Measurements from ENCODE around the gene CC2D1A. TPM values are rescaled to one million over a fixed set of nuclear protein-coding genes. Genes with fewer than 3 reads are reported as not detected.

CC2D1A gene
- total RNA-seq, 2 donors from 2014 or later, result 29.5 to 38.7 TPM

- Histone ChIP-seq H3K27ac (no peak overlapping the region), H3K4me1 (ENCODE audit: control insufficient read depth in 1 of 2, low read depth in 2 of 2) (no peaks in the 10 kb centered on the region), H3K27me3 (replicated peaks; ENCODE audit: insufficient read depth) (no peaks in the 10 kb centered on the region), H3K4me3 (peak overlapping the region; percentile 67), H3K36me3 (no peaks in the 10 kb centered on the region), H3K9me3 (no peaks in the 10 kb centered on the region)
- TF ChIP-seq CTCF (IDR thresholded peaks at IDR 0.05), result no peak
- DNase-seq (ENCODE audit: low spot score) (no peak), ATAC-seq (ENCODE audit: insufficient number of reproducible peaks, low FRiP score, low read depth) (no peak)
Observed at GRCh38 chr19:13872339-13872694, 33.7 kb upstream of the CC2D1A start.

- Histone ChIP-seq H3K4me1 (ENCODE audit: control insufficient read depth in 1 of 2, low read depth in 2 of 2) (no peaks in the 10 kb centered on the region), H3K27me3 (replicated peaks; ENCODE audit: insufficient read depth) (no peaks in the 10 kb centered on the region), H3K9me3 (no peaks in the 10 kb centered on the region), H3K27ac (no peak overlapping the region), H3K4me3 (peak overlapping the region; percentile 67), H3K36me3 (no peaks in the 10 kb centered on the region)
- ATAC-seq (ENCODE audit: insufficient number of reproducible peaks, low FRiP score, low read depth) (no peak), DNase-seq (ENCODE audit: low spot score) (no peak)
- no peak for TF ChIP-seq CTCF (IDR thresholded peaks at IDR 0.05)
Observed at GRCh38 chr19:13872695-13873389, 33.2 kb upstream of the CC2D1A start.

GRCh38 chr19:13873834-13874515, 32.0 kb upstream of the CC2D1A start:
- Histone ChIP-seq H3K36me3 (no peaks in the 10 kb centered on the region), H3K4me3 (no peak overlapping the region), H3K4me1 (ENCODE audit: control insufficient read depth in 1 of 2, low read depth in 2 of 2) (no peaks in the 10 kb centered on the region), H3K27ac (no peak overlapping the region), H3K27me3 (replicated peaks; ENCODE audit: insufficient read depth) (no peaks in the 10 kb centered on the region), H3K9me3 (no peaks in the 10 kb centered on the region)
- no peak for ATAC-seq (ENCODE audit: insufficient number of reproducible peaks, low FRiP score, low read depth)
- no peak for TF ChIP-seq CTCF (IDR thresholded peaks at IDR 0.05)
- DNase-seq (ENCODE audit: low spot score), result no peak

- no peak overlapping the region for H3K27ac ChIP-seq
- peaks cover 8 to 15% of the 10 kb centered on the region in 2 donors for H3K4me1 ChIP-seq (ENCODE audit: control insufficient read depth in 1 of 2, low read depth in 2 of 2)
- TF ChIP-seq CTCF (IDR thresholded peaks at IDR 0.05), result no peak
- DNase-seq (ENCODE audit: low spot score) (no peak), ATAC-seq (ENCODE audit: insufficient number of reproducible peaks, low FRiP score, low read depth) (no peak)
- H3K27me3 ChIP-seq (replicated peaks; ENCODE audit: insufficient read depth), result no peaks in the 10 kb centered on the region
- no peak overlapping the region for H3K4me3 ChIP-seq
- H3K36me3 ChIP-seq, result no peaks in the 10 kb centered on the region
- H3K9me3 ChIP-seq, result no peaks in the 10 kb centered on the region
Observed at GRCh38 chr19:13875824-13876223, 30.2 kb upstream of the CC2D1A start.

- no peaks in the 10 kb centered on the region for H3K27me3 ChIP-seq (replicated peaks; ENCODE audit: insufficient read depth)
- ATAC-seq (ENCODE audit: insufficient number of reproducible peaks, low FRiP score, low read depth), result no peak
- no peak within 1 kb of the TSS for H3K27ac ChIP-seq
- H3K4me3 ChIP-seq, result no peak within 1 kb of the TSS
- DNase-seq (ENCODE audit: low spot score), result no peak
- no peaks in the 10 kb centered on the region for H3K9me3 ChIP-seq
- TF ChIP-seq CTCF (IDR thresholded peaks at IDR 0.05), result no peak
- no peaks in the 10 kb centered on the region for H3K36me3 ChIP-seq
- H3K4me1 ChIP-seq (ENCODE audit: control insufficient read depth in 1 of 2, low read depth in 2 of 2), result peaks cover 8 to 18% of the 10 kb centered on the region in 2 donors
Observed at GRCh38 chr19:13876834-13877233, 29.2 kb upstream of the CC2D1A start, which contains the start of gene NANOS3. TSS of gene NANOS3 (plus strand) at chr19:13877134. CDS start at chr19:13877249, 115 bp downstream.

All from thoracic aorta (tissue), 2 donors.